GM19351 (cell line): ENCODE data around the gene COMMD9.

Source experiments
- ATAC-seq: cut with Tn5 transposase; IDR thresholded peaks from one replicate; pipeline ENCODE4 v1.9.1; 2021; ENCODE audit warnings: mild to moderate bottlenecking, moderate library complexity; ENCODE audit not compliant: unreplicated experiment

COMMD9 gene

DNA sequence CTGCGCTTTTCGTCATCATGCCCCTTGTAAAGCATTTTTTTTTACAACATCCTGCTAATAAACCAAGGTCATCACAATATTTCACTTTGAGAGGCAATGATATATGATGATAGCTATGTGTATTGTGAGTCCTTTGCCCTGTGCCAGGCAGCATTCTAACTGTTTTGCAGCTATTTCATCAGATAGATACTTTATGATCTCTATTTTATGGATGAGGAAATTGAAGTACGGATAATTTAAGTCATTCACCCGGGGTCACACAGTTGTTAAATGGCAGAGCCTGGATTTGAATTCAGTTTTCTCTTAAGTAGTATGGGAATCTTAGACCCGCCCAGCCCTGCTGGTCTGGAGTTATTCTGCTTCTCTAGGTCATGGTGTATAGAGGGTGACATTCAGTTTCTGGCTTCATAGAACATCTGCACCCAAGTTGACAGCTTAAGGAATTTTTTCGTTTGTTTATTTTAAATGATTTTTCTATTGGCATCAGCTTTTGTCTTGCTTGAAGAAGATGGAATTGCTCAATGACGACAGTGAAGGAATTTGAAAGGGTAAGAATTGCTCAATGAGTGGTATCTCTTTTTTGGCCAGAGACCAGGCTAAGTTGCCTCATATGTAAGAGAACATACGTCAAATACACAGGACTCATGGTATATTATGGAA, 7.8 kb upstream of the COMMD9 start:
- no peak for ATAC-seq

DNA sequence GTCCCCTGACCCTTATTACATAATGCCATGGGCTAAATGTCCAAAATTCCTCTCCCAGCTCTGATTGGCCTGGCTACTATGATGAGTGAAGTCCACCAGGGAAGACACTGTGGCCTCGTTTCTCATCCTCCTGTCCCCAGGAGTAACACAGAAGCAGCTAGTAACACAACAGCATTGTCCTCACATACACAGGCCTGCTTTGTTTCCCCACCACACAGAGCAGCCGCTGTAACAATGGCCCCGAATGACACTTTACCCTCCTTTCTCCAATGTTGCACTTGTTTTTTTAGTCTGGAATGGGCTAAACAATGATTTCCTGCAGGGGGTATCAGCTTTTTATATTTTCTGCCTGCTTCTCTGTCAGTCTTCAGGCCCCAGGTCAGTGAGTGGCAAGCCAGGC, 6.7 kb upstream of the COMMD9 start, which contains the start of gene PRR5L:
Gene PRR5L, plus strand, starts transcription at position 363 of the 400 bp plus-strand sequence. CDS start 104,834 bp downstream, outside the sequence.
- ATAC-seq, result no peak

DNA sequence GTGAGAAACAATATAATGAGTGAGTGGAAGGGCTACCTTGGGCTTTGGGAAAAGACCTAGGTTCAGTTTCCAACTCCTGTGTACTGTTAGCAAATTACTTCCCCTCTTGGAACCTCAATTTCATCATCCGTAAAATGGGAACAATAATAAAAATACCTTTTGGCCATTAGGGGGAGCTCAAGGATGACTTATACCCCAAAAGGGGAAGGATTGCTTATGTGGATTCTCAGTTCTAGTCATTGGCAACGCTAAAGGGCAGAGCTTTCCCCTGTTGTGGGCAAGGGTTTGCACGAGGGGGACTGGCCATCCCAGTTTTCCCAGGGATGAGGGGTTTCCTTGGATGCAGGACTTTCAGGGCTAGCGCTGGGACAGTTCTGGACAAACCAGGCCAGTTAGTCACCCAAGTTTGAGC, 3.1 kb upstream of the COMMD9 start:
- ATAC-seq, result peak; percentile 40

DNA sequence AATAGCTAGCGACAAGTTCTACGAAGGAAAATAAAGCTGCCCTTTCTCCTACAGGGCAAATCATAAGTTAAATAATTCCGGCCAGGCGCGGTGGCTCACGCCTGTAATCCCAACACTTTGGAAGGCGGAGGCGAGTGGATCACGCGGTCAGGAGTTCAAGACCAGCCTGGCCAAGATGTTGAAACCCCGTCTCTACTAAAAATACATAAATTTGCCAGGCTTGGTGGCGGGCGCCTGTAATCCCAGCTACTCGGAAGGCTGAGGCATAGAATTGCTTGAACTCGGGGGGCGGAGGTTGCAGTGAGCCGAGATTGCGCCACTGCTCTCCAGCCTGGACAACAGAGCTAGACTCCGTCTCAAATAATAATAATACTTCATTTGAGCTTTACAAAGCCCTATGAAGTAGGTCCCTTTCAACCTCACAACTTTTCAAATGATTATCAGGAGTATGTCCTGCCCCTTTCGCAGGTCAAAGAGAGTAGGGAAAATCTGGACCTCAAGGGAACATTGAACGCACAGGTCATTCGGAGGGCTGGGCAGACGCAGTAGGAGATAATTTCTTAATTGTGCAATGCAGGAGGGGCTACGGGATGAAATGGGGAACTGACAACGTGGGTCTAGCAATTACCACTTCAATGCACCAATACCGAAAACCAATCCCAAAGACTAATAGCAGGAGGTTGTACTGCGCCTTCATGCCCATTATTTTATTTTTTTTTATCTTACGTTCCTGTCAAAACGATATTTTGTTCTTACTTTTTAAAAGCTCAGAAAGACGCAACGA, 590 bp downstream of the COMMD9 start:
- ATAC-seq, result no peak

DNA sequence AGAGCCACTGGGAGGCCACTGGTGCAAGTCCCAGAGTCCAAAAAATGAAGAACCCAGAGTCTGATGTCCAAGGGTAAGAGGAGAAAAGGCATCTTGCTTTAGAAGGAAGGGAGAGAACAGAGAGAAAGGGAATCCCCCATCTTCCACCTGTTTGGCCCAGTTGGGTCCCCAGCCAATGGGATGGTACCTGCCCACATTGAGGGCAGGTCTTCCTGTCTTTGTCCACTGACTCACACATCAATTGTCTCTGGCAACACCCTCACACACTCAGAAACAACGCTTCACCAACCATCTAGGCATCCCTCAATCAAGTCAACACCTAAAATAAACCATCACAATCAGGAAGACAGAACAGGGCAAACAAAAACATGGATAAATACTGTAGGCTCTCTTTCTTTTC, 6.3 kb downstream of the COMMD9 start:
- no peak for ATAC-seq

DNA sequence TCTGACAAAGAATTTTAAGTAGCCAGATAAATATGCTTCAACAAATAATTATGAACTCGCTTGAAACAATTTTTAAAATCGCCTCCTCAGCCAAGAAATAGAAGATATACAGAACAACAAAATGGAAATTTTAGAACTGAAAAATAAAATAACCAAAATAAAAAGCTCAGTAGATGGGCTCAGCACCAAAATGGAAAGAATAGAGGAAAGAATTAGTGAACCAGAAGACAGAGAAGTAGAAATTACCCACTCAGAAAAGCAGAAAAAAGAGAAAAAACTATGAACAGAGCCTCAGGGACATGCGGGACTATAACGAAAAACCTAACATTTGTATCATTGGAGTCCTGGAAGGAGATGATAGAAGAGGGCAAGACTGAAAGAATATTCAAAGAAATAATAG, 7.4 kb downstream of the COMMD9 start:
- no peak for ATAC-seq

DNA sequence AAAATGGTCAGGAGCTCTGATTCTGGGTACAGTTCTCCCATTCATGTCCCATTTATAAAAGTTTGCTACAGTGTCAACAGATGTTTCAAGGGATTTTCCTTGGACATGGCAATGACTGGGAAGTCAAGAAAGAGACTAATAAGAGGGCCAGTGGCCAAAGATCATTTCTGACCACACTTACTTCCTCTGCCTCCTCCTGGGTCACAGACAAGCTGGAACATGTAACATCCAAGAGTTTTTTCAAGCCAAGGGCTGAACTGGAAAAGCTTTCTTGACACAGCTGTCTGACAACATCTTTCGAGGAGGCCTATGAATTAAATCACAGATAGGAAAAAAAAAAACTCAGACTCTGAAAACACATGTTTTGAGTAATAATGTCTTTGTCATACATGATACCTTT, 8.7 kb downstream of the COMMD9 start:
- ATAC-seq, result no peak

DNA sequence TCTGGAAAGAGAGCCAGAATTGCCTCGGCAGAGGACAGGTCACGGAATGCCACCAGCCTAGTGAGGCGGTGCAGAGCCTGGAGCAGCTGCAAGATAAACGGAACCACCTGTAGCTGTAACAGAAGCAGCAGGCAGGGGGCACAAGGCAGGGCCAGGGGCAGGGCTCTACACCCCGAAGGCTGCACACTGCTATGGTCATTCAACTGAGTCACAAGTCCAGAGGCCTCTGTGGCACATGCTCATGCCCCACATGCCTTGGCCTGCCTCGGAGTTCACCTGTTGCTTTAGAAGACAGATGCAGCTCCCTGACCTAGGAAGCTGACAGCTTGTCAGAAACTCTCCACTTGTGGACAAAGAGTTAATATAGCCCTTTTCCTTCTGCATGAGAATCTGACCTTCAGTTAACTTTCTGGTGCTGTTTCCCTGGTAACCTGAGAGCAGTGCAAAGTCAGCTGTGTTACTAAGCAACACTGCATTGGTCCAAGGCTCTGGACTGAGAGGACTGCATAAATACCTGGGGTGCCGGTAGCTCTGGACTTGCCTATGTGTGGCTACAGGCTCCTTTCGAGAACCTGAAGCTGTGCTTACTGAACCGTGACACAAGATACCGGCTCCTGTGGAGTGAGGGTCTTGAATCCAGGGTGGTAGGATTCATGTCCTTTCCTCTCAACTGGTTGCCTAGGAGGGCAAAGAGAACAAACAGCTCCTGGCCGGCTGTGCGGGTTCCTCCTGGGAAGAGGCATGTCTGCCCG, 10.5 kb downstream of the COMMD9 start:
- no peak for ATAC-seq

GRCh38 chr11:36274414-36274813, 14.8 kb downstream of the COMMD9 start:
- no peak for ATAC-seq

DNA sequence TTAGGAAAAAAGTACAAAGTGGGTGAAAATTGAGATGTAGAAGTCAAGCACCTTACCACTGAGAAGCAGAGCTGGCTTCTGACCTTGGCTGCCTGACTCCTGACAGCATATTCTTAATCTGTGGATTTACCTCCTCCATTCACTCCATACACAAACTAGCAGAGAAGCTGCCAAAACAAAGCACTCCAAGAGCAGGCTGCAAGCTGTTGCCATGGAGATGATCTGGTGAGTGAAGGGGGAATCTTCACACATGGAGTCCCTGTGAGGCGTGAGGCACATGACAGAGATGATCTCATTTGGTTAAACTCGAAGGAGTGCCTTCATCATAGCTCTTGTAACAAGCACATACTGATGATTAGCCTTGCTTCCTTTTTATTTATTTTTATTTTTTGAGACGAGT, 16.1 kb downstream of the COMMD9 start:
- ATAC-seq, result no peak

DNA sequence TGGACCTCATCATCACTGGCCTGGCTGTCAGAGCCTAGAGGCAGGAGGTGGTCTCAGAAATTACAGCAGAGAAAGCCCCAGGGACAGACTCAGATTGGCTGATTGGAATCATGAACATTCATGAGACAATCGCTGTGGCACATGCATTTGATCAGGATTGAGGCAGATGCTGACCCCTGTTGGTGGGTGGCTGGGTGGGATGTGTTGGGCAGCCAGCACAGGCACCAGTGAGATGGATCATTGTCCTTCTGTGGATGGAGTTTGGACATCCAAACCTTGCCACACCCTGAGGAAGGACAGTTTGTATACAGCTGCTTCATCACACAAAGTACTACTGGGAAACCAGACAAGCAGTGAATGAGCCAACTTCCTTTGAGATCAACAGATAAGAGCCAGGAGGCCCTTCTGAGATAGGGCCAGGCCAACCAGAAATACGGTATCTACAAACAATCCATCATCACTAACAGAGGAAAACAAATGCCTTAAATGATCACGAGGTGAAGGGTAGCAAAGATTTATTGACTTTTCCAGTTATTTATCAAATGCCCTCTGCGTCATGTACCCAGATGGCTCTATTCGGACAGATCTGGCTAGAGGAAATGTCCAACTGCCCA, 17.3 kb downstream of the COMMD9 start:
- no peak for ATAC-seq

DNA sequence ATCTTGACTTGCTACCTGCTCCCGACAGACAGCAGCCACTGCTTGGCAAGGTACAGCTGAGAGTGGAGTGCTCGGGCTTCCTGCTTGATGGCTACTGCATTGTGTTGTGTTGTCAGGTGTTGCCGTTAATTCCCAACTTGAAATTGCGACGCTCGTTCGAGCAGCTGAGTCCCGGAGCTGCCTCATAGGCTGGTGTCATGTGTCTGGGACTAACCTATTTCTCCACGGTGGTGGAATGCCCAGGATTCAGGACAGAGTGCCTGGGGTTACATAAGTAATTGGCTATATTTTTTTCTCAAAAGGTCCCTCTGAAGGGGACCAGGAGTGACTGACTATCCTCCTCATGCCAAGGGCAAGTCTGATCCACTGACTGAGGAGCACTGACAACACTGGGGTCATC, 18.5 kb downstream of the COMMD9 start:
- no peak for ATAC-seq

DNA sequence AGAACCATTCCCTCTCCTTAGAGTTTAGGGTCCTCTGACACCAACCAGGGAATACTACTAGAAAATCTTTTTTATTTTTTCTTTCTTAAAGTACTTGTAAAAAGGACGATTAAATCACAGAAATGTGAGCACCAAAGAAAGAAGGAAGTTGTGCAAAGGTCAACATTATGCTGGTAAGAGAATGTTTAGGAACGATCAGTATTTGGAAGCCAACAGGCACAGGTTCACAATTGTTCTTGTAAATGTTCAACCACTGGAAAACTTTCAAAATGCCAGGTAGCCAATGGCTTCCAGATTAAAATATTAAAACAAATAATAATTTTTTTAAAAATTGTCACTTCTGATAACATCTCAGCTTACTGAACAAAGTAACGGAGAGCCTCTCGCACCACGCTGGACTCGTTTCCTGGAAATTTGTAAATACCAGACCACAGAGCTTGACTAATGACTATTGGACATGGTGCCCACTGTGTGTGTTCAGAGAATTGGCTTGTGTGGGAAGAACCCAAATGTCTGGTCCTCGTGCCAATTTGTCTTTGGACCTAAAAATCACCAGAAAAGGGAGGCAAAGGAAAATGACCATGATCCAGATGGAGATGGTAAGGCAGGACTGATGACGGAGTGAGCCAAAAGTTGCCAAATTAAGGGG, 20.8 kb downstream of the COMMD9 start:
- no peak for ATAC-seq

DNA sequence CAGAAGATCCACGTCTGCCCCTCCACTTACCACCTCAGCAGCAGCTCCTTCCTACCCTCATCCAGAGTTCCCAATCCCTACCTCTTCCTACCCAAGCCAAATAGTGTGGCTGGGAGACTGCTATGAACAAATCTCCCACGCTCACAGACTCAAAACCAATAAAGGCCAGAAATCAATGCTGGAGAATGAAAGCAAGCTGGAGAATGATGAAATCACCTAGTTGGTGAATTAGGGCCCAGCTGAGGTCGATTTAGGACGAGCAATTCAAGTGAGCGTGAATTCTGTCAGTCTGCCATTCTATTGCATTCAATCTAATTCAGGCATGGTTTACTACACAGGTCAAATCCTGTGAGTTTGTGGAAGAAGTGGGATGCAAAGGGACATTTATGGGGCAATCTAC, 22.5 kb downstream of the COMMD9 start:
- ATAC-seq, result no peak

DNA sequence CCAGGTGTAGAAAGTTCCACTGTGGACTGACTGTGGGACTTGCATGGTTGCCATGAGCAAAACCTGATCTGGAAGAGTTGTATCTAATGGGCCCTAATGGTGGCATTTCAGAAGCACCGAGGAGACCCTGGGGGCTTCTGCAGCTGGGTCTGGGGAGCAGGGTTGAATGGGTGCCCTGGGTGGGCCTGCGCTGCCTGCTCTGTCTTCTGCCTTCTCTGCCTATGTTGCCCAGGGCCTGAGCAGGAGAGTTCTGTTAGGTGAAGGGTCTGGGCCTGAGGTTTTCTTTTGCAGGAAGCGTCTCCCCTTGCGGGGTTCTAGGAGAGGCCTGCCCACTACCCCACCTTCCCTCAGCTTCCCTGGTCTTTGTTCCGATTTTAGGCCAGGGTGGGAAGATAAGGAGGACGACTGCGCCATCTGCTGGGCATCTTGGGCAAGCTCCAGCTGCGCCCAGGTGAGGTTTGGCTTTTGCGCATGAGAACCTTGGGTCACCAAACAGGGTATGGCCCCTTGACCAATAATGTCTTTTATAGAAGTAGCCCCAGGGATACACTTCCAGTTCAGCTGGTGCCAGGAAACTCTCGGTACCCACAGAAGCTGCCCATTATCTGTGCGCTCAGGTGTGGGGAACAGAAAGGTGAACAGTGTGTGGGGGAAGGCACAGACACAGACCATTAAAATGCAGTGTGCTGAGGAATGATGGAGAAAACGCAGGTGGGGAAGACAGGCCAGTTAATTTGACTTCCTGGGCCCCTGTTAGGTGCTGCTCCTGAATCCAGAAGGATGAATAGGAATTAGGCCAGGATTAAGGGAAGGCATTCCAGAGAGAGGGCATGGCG, 23.2 kb downstream of the COMMD9 start:
- peak; percentile 81 for ATAC-seq

GRCh38 chr11:36264973-36265344, 24.3 kb downstream of the COMMD9 start:
- no peak for ATAC-seq

GRCh38 chr11:36264011-36264972, 24.9 kb downstream of the COMMD9 start:
- ATAC-seq, result no peak

DNA sequence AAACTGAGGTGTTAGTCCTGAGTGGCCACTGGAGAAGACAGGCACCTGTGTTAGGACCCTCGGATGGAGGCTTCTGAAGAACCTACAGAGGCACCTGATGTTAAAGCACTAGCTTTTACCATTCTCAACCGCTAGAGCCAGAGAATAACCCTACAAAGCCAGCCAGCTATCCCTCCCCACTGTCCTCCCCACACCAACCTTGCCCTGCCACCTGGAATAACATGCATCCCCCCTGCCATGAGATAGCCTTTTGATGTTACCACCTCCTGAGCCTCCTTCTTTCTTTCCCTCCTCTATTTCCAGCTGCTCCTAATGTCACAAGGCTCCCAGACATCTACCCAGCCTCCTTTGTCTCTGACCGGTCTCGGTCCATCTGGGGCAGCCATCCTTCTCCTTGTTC, 28.1 kb downstream of the COMMD9 start:
- ATAC-seq, result no peak
